ENCODE data around the gene EPS15. TPM values are rescaled to one million over a fixed set of nuclear protein-coding genes. Genes with fewer than 3 reads are reported as not detected.
"Not testable (repeated sequence)": the region's sequence is repeated elsewhere in the genome, so short reads cannot be mapped to it uniquely, and the experiment has no call there.

EPS15 gene
- total RNA-seq, 1 donor from 2014 or later, result 72.5 TPM

- no peak for DNase-seq
- intact Hi-C loops (cut with DNase I), result no loop called here
- ATAC-seq (ENCODE audit: poor library complexity), result no peak
Measured at GRCh38 chr1:51417496-51418383, 101.3 kb downstream of the EPS15 start.

GRCh38 chr1:51416910-51417309 is 102.2 kb downstream of the EPS15 start:
- DNase-seq (no peak), ATAC-seq (ENCODE audit: poor library complexity) (no peak)
- intact Hi-C loops (cut with DNase I), result no loop called here

- intact Hi-C loops (cut with DNase I), result no loop called here
- ATAC-seq (ENCODE audit: poor library complexity), result peak; percentile 11
- DNase-seq, result no peak
Measured at GRCh38 chr1:51415963-51416362, 103.1 kb downstream of the EPS15 start.

GRCh38 chr1:51414811-51415210 is 104.3 kb downstream of the EPS15 start:
- intact Hi-C loops (cut with DNase I), result no loop called here
- DNase-seq (no peak), ATAC-seq (ENCODE audit: poor library complexity) (no peak)

- DNase-seq; intact Hi-C loops (cut with DNase I): not testable (repeated sequence)
Measured at GRCh38 chr1:51411820-51412219, 107.2 kb downstream of the EPS15 start.

GRCh38 chr1:51410568-51411460 is 108.3 kb downstream of the EPS15 start:
- DNase-seq (no peak), ATAC-seq (ENCODE audit: poor library complexity) (peak; percentile 58)
- intact Hi-C loops (cut with DNase I), result no loop called here

More at GRCh38 chr1:51411820-51412219, 107.2 kb downstream of the EPS15 start:
- not testable (repeated sequence) for ATAC-seq (ENCODE audit: poor library complexity)

- DNase-seq; intact Hi-C loops (cut with DNase I); ATAC-seq (ENCODE audit: poor library complexity): not testable (repeated sequence)
Measured at GRCh38 chr1:51409755-51410541, 109.1 kb downstream of the EPS15 start.

GRCh38 chr1:51392241-51392640 is 126.8 kb downstream of the EPS15 start:
- intact Hi-C loops (cut with DNase I), result no loop called here
- no peak for DNase-seq
- no peak for ATAC-seq (ENCODE audit: poor library complexity)

- intact Hi-C loops (cut with DNase I); ATAC-seq (ENCODE audit: poor library complexity); DNase-seq: not testable (repeated sequence)
Measured at GRCh38 chr1:51390641-51391040, 128.4 kb downstream of the EPS15 start.

- intact Hi-C loops (cut with DNase I); DNase-seq; ATAC-seq (ENCODE audit: poor library complexity): not testable (repeated sequence)
Measured at GRCh38 chr1:51387288-51387687, 131.8 kb downstream of the EPS15 start.

GRCh38 chr1:51386259-51386658 is 132.8 kb downstream of the EPS15 start:
- DNase-seq; intact Hi-C loops (cut with DNase I); ATAC-seq (ENCODE audit: poor library complexity): not testable (repeated sequence)

- DNase-seq (no peak), ATAC-seq (ENCODE audit: poor library complexity) (no peak)
- intact Hi-C loops (cut with DNase I), result no loop called here
Measured at GRCh38 chr1:51385776-51386175, 133.3 kb downstream of the EPS15 start.

GRCh38 chr1:51381964-51382363 is 137.1 kb downstream of the EPS15 start:
- DNase-seq, result no peak
- ATAC-seq (ENCODE audit: poor library complexity), result no peak
- intact Hi-C loops (cut with DNase I), result no loop called here

- ATAC-seq (ENCODE audit: poor library complexity), result no peak
- DNase-seq, result no peak
- intact Hi-C loops (cut with DNase I), result no loop called here
Measured at GRCh38 chr1:51380936-51381335, 138.1 kb downstream of the EPS15 start.

GRCh38 chr1:51378871-51379270 is 140.2 kb downstream of the EPS15 start:
- intact Hi-C loops (cut with DNase I), result no loop called here
- ATAC-seq (ENCODE audit: poor library complexity) (no peak), DNase-seq (no peak)

GRCh38 chr1:51373898-51374297 is 145.2 kb downstream of the EPS15 start:
- ATAC-seq (ENCODE audit: poor library complexity), result no peak
- no peak for DNase-seq
- intact Hi-C loops (cut with DNase I), result no loop called here

GRCh38 chr1:51372561-51372960 is 146.5 kb downstream of the EPS15 start:
- no peak for ATAC-seq (ENCODE audit: poor library complexity)
- no peak for DNase-seq
- intact Hi-C loops (cut with DNase I), result no loop called here

GRCh38 chr1:51369171-51369570 is 149.9 kb downstream of the EPS15 start:
- no peak for ATAC-seq (ENCODE audit: poor library complexity)
- intact Hi-C loops (cut with DNase I), result no loop called here
- no peak for DNase-seq

GRCh38 chr1:51365774-51366173 is 153.3 kb downstream of the EPS15 start:
- ATAC-seq (ENCODE audit: poor library complexity) (no peak), DNase-seq (no peak)
- intact Hi-C loops (cut with DNase I), result no loop called here
